HUDEP-2 (cell line): ENCODE data around the gene SLC39A10.
"Not testable (repeated sequence)": the region's sequence is repeated elsewhere in the genome, so short reads cannot be mapped to it uniquely, and the experiment has no call there.

Experiments
- DNase-seq, 76 experiments: peaks; one replicate each; lab custom pipeline; 2025; ENCODE audit not compliant: unreplicated experiment in 76 of 76; lab: John Stamatoyannopoulos, UW

Gene SLC39A10

GRCh38 chr2:195671563-195671962, 14.5 kb downstream of the SLC39A10 start:
- DNase-seq, result no peak

- DNase-seq, result peak in 1 of 76 experiments; percentile 6
These were observed 15.6 kb downstream of the SLC39A10 start for GRCh38 chr2:195672674-195673073.

- no peak for DNase-seq
These were observed 17.6 kb downstream of the SLC39A10 start for GRCh38 chr2:195674491-195675221.

- DNase-seq, result no peak
These were observed 18.9 kb downstream of the SLC39A10 start for GRCh38 chr2:195675783-195676427.

GRCh38 chr2:195677290-195677689, 20.3 kb downstream of the SLC39A10 start:
- no peak for DNase-seq

GRCh38 chr2:195677884-195678283, 20.9 kb downstream of the SLC39A10 start:
- DNase-seq, result no peak

- DNase-seq, result no peak
These were observed 25.1 kb downstream of the SLC39A10 start for GRCh38 chr2:195682077-195682476.

- no peak for DNase-seq
These were observed 26.1 kb downstream of the SLC39A10 start for GRCh38 chr2:195683174-195683573.

GRCh38 chr2:195686564-195686963, 29.5 kb downstream of the SLC39A10 start:
- DNase-seq, result no peak

- no peak for DNase-seq
These were observed 30.5 kb downstream of the SLC39A10 start for GRCh38 chr2:195687320-195688086.

- not testable (repeated sequence) for DNase-seq
These were observed 35.5 kb downstream of the SLC39A10 start for GRCh38 chr2:195692531-195692930.

GRCh38 chr2:195694553-195694952, 37.5 kb downstream of the SLC39A10 start:
- peak in 1 of 76 experiments; percentile 0 for DNase-seq

GRCh38 chr2:195695002-195695631, 38.1 kb downstream of the SLC39A10 start:
- DNase-seq, result no peak

GRCh38 chr2:195696012-195696411, 39.0 kb downstream of the SLC39A10 start:
- DNase-seq, result no peak

GRCh38 chr2:195697681-195698220, 40.7 kb downstream of the SLC39A10 start:
- DNase-seq, result no peak

- DNase-seq, result no peak
These were observed 43.5 kb downstream of the SLC39A10 start for GRCh38 chr2:195700480-195700879.

- DNase-seq, result no peak
These were observed 49.3 kb downstream of the SLC39A10 start for GRCh38 chr2:195706161-195706900.

- DNase-seq, result no peak
These were observed 53.1 kb downstream of the SLC39A10 start for GRCh38 chr2:195709901-195710806.

- no peak for DNase-seq
These were observed 54.5 kb downstream of the SLC39A10 start for GRCh38 chr2:195711478-195711877.
